Esophagus squamous epithelium (tissue), 5 donors: Measurements from ENCODE around the gene DSCAML1. TPM values are rescaled to one million over a fixed set of nuclear protein-coding genes. Genes with fewer than 3 reads are reported as not detected.
"Not testable (repeated sequence)": the region's sequence is repeated elsewhere in the genome, so short reads cannot be mapped to it uniquely, and the experiment has no call there.

Experiments
- DNase-seq: peaks from one replicate; lab custom pipeline; 2025; lab: John Stamatoyannopoulos, UW
- H3K27ac ChIP-seq, 4 donors: fragments of 200-600 bp; sonication (generic); one replicate each; pipeline ENCODE4 v1.5.1; 2016 to 2019; ENCODE audit warnings: mild to moderate bottlenecking in 1 of 4
- H3K27me3 ChIP-seq, 4 donors: fragments of 200-600 bp; sonication (generic); 1 replicate in 3 of 4; 2 replicates in 1 of 4; pipeline versions ENCODE4 v1.5.1 to v1.6.0; 2017 to 2021; ENCODE audit warnings: antibody characterized with exemption in 1 of 4
- H3K36me3 ChIP-seq, 3 donors: fragments of 200-600 bp; sonication (generic); one replicate each; pipeline ENCODE4 v1.5.1; 2016 to 2019
- H3K4me1 ChIP-seq, 3 donors: fragments of 200-600 bp; sonication (generic); one replicate each; pipeline ENCODE4 v1.5.1; 2017 to 2019
- H3K4me3 ChIP-seq, 4 donors: fragments of 200-600 bp; sonication (generic); 1 replicate in 3 of 4; 2 replicates in 1 of 4; pipeline ENCODE4 v1.5.1; 2016 to 2019; ENCODE audit warnings: mild to moderate bottlenecking in 2 of 4, moderate library complexity in 1 of 4
- H3K9me3 ChIP-seq, 3 donors: fragments of 200-600 bp; sonication (generic); one replicate each; pipeline ENCODE4 v1.5.1; 2016 to 2019
- CTCF ChIP-seq, 6 experiments: fragments of 450-650 bp in 4 of 6; fragments of 200-600 bp in 2 of 6; sonication (generic) in 2 of 6; IDR thresholded peaks; one replicate each; pipeline ENCODE4 v1.5.1; 2016 to 2019; ENCODE audit warnings: antibody characterized with exemption in 6 of 6, mild to moderate bottlenecking in 4 of 6, moderate library complexity in 4 of 6
- POLR2A ChIP-seq, 4 donors: fragments of 450-650 bp; IDR thresholded peaks; one replicate each; pipeline ENCODE4 v1.6.1; 2017; ENCODE audit warnings: antibody characterized with exemption in 4 of 4, mild to moderate bottlenecking in 4 of 4, moderate library complexity in 3 of 4
- WGBS, 2 donors: methylation state at CpG; one replicate each; pipeline ENCODE4 v1.1.5; 2018; 5-methylcytosine and 5-hydroxymethylcytosine counted together
- intact Hi-C: fragments of 100-400 bp; cut with DNase I; formaldehyde crosslinking; loops from one replicate; pipeline ENCODE4 v1.15.0; 2022
- total RNA-seq, 4 donors: library from RNA; depleted of rRNA; stranded (reverse); fragments of >200 nt; gene quantifications; one replicate each; pipeline ENCODE4 v1.1.0, GENCODE V29; 2016
- donor health status: DM: yes; HTN: yes; CAD: no.

The DSCAML1 gene
- total RNA-seq, 4 donors from 2014 or later, result 0.04 to 0.19 TPM; not detected in 2

GRCh38 chr11:117458275-117459122, 338.5 kb downstream of the DSCAML1 start:
- Histone ChIP-seq H3K4me3 (no peak overlapping the region), H3K9me3 (peaks cover 0 to 6% (median 0%) of the 10 kb centered on the region in 3 donors), H3K27me3 (peaks cover 0 to 5% (median 0%) of the 10 kb centered on the region in 4 donors), H3K27ac (no peak overlapping the region), H3K4me1 (no peaks in the 10 kb centered on the region), H3K36me3 (no peaks in the 10 kb centered on the region)
- no peak for TF ChIP-seq POLR2A (IDR thresholded peaks at IDR 0.05)
- no peak for TF ChIP-seq CTCF (IDR thresholded peaks at IDR 0.05)
- 69 to 84% methylated on average over 4 to 5 of the region's 22 CpGs for WGBS, 2 donors
- intact Hi-C loops, result no loop called here
- DNase-seq, result no peak

- Histone ChIP-seq H3K27ac (no peak overlapping the region), H3K4me3 (no peak overlapping the region), H3K9me3 (peaks cover 0 to 12% (median 0%) of the 10 kb centered on the region in 3 donors), H3K27me3 (peaks cover 0 to 5% (median 0%) of the 10 kb centered on the region in 4 donors), H3K36me3 (no peaks in the 10 kb centered on the region), H3K4me1 (no peaks in the 10 kb centered on the region)
- intact Hi-C loops, result no loop called here
- WGBS, 2 donors, result 40 to 71% methylated on average over 2 to 4 of the region's 9 CpGs
- TF ChIP-seq POLR2A (IDR thresholded peaks at IDR 0.05) (no peak), CTCF (IDR thresholded peaks at IDR 0.05) (no peak)
- no peak for DNase-seq
Measured at GRCh38 chr11:117457835-117458234, 339.2 kb downstream of the DSCAML1 start.

GRCh38 chr11:117457031-117457785, 339.8 kb downstream of the DSCAML1 start:
- Histone ChIP-seq H3K36me3 (no peaks in the 10 kb centered on the region), H3K27ac (no peak overlapping the region), H3K4me1 (no peaks in the 10 kb centered on the region), H3K9me3 (peaks cover 0 to 14% (median 0%) of the 10 kb centered on the region in 3 donors), H3K4me3 (no peak overlapping the region), H3K27me3 (peaks cover 0 to 5% (median 0%) of the 10 kb centered on the region in 4 donors)
- no peak for DNase-seq
- intact Hi-C loops, result no loop called here
- WGBS, 2 donors, result 64 to 76% methylated on average over 10 to 14 of the region's 15 CpGs
- TF ChIP-seq POLR2A (IDR thresholded peaks at IDR 0.05) (no peak), CTCF (IDR thresholded peaks at IDR 0.05) (no peak)

- intact Hi-C loops, H3K4me1 ChIP-seq, H3K36me3 ChIP-seq, H3K27ac ChIP-seq, H3K4me3 ChIP-seq, DNase-seq, H3K27me3 ChIP-seq: not testable (repeated sequence)
- H3K9me3 ChIP-seq, result peaks cover 0 to 14% (median 0%) of the 10 kb centered on the region in 3 donors
- WGBS, 2 donors, result 64 to 76% methylated on average over 8 of the region's 8 CpGs
Measured at GRCh38 chr11:117456721-117457029, 340.3 kb downstream of the DSCAML1 start.

GRCh38 chr11:117456027-117456720, 340.8 kb downstream of the DSCAML1 start:
- Histone ChIP-seq H3K4me1 (no peaks in the 10 kb centered on the region), H3K27ac (no peak overlapping the region), H3K36me3 (no peaks in the 10 kb centered on the region), H3K27me3 (peaks cover 0 to 5% (median 0%) of the 10 kb centered on the region in 4 donors), H3K9me3 (peaks cover 0 to 14% (median 0%) of the 10 kb centered on the region in 3 donors), H3K4me3 (no peak overlapping the region)
- WGBS, 2 donors, result 70 to 75% methylated on average over 7 of the region's 7 CpGs
- TF ChIP-seq POLR2A (IDR thresholded peaks at IDR 0.05), result no peak
- TF ChIP-seq CTCF (IDR thresholded peaks at IDR 0.05), result no peak
- intact Hi-C loops, result no loop called here
- no peak for DNase-seq
